OCI-LY7 (cell line): ENCODE measurements around the gene PKD1.
"Not testable (repeated sequence)": the region's sequence is repeated elsewhere in the genome, so short reads cannot be mapped to it uniquely, and the experiment has no call there.

Source experiments
- CTCF ChIP-seq: fragments of 200-600 bp; sonication (generic); conservative IDR thresholded peaks from 2 replicates; pipeline ENCODE4 v1.5.1; 2014; ENCODE audit warnings: mild to moderate bottlenecking, antibody characterized with exemption, low read length, moderate library complexity, mixed read lengths
- EZH2phosphoT487 ChIP-seq: fragments of 200-600 bp; sonication (generic); IDR thresholded peaks from 2 replicates; pipeline ENCODE4 v1.6.1; 2018; ENCODE audit warnings: low read depth, borderline replicate concordance, mild to moderate bottlenecking, mixed run types, antibody characterized with exemption, low read length, moderate library complexity, mixed read lengths

GRCh38 chr16:2125609-2126008 is 10.1 kb downstream of the PKD1 start:
- not testable (repeated sequence) for TF ChIP-seq CTCF, EZH2phosphoT487
